ENCODE data around the gene MYEF2.

DNA sequence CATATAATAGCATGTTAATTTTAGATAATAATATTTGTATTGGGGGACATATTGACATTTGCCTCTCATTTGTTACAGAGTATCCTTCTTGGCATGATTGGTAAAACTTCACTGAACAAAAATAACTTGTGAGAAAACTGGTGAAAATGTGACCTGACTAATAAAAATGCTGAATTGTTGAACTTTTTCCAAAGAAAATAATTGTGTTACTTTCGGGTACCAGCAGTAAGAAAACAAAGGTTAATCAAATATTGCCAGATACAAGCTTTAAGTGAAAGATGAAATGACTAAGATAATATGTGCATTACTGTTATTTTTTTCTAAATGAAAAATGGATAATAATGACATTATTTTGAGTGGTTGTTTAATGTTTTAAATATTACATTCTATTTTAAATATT, 43.2 kb upstream of the MYEF2 start:
- no peak for TF ChIP-seq RNF2 (IDR thresholded peaks at IDR 0.05; ENCODE audit: borderline replicate concordance, low read depth, low read length, missing control alignments, poor library complexity, severe bottlenecking)
- TF ChIP-seq, protein P1, sequence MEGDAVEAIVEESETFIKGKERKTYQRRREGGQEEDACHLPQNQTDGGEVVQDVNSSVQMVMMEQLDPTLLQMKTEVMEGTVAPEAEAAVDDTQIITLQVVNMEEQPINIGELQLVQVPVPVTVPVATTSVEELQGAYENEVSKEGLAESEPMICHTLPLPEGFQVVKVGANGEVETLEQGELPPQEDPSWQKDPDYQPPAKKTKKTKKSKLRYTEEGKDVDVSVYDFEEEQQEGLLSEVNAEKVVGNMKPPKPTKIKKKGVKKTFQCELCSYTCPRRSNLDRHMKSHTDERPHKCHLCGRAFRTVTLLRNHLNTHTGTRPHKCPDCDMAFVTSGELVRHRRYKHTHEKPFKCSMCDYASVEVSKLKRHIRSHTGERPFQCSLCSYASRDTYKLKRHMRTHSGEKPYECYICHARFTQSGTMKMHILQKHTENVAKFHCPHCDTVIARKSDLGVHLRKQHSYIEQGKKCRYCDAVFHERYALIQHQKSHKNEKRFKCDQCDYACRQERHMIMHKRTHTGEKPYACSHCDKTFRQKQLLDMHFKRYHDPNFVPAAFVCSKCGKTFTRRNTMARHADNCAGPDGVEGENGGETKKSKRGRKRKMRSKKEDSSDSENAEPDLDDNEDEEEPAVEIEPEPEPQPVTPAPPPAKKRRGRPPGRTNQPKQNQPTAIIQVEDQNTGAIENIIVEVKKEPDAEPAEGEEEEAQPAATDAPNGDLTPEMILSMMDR (IDR thresholded peaks at IDR 0.05; ENCODE audit: control extremely low read depth in 1 of 3, insufficient read depth in 1 of 3, low read depth in 1 of 3, low read length in 3 of 3), result no peak
